Mesenchymal stem cell (in vitro differentiated cells and primary cell): ENCODE data around the gene PRAC1.

Experiments used
- DNase-seq: peaks from one replicate; pipeline ENCODE4 v3.0.0-alpha.2; 2013
- H2AFZ ChIP-seq: one replicate; pipeline ENCODE4 v1.6.1; 2013; ENCODE audit warnings: low read depth, mild to moderate bottlenecking, control low read depth, inconsistent platforms, low read length, moderate library complexity
- H2AK5ac ChIP-seq: 2 replicates; pipeline ENCODE4 v1.6.1; 2013; ENCODE audit warnings: low read length, moderate library complexity, mild to moderate bottlenecking, inconsistent platforms; ENCODE audit not compliant: severe bottlenecking
- H2BK120ac ChIP-seq: one replicate; pipeline ENCODE4 v1.6.1; 2013; ENCODE audit warnings: low read depth, mild to moderate bottlenecking, inconsistent platforms, low read length, moderate library complexity
- H2BK12ac ChIP-seq, 2 experiments: one replicate each; pipeline ENCODE4 v1.6.1; 2013; ENCODE audit warnings: inconsistent platforms in 2 of 2, low read length in 2 of 2, mild to moderate bottlenecking in 2 of 2, moderate library complexity in 2 of 2, control low read depth in 1 of 2
- H2BK15ac ChIP-seq: one replicate; pipeline ENCODE4 v1.6.1; 2013; ENCODE audit warnings: mild to moderate bottlenecking, low read depth, inconsistent platforms; ENCODE audit not compliant: poor library complexity, severe bottlenecking
- H2BK5ac ChIP-seq: 2 replicates; pipeline ENCODE4 v1.6.1; 2013; ENCODE audit warnings: low read depth, mild to moderate bottlenecking, low read length, control low read depth, inconsistent platforms; ENCODE audit not compliant: poor library complexity, severe bottlenecking
- H3K14ac ChIP-seq, 2 experiments: one replicate each; pipeline ENCODE4 v1.6.1; 2013; ENCODE audit warnings: inconsistent platforms in 2 of 2, low read length in 2 of 2, control low read depth in 1 of 2, mild to moderate bottlenecking in 1 of 2, moderate library complexity in 1 of 2
- H3K18ac ChIP-seq, 2 experiments: one replicate each; pipeline ENCODE4 v1.6.1; 2013; ENCODE audit warnings: inconsistent platforms in 2 of 2, low read length in 2 of 2, control low read depth in 1 of 2, low read depth in 1 of 2, mild to moderate bottlenecking in 1 of 2
- H3K23ac ChIP-seq, 2 experiments: one replicate each; pipeline ENCODE4 v1.6.1; 2013; ENCODE audit warnings: inconsistent platforms in 2 of 2, low read length in 2 of 2, mild to moderate bottlenecking in 2 of 2, moderate library complexity in 2 of 2, control low read depth in 1 of 2
- H3K27ac ChIP-seq: 2 replicates; pipeline ENCODE4 v1.5.1; 2013; ENCODE audit warnings: mild to moderate bottlenecking, moderate library complexity, low read length, control low read depth, inconsistent platforms; ENCODE audit not compliant: poor library complexity, severe bottlenecking
- H3K27me3 ChIP-seq, 2 experiments: 2 replicates each; pipeline versions ENCODE4 v1.6.1 to v1.7.0; 2013; ENCODE audit warnings: low read length in 2 of 2, mild to moderate bottlenecking in 2 of 2, moderate library complexity in 2 of 2, control low read depth in 1 of 2, inconsistent platforms in 1 of 2; ENCODE audit not compliant: control insufficient read depth in 1 of 2, insufficient read depth in 1 of 2
- H3K36me3 ChIP-seq, 2 experiments: 2 replicates each; pipeline versions ENCODE4 v1.6.1 to v1.7.0; 2013; ENCODE audit warnings: low read length in 2 of 2, control low read depth in 1 of 2, inconsistent platforms in 1 of 2, low read depth in 1 of 2, mild to moderate bottlenecking in 1 of 2; ENCODE audit not compliant: insufficient read depth in 2 of 2, control insufficient read depth in 1 of 2
- H3K4ac ChIP-seq, 2 experiments: one replicate each; pipeline ENCODE4 v1.6.1; 2013; ENCODE audit warnings: inconsistent platforms in 2 of 2, low read length in 2 of 2, mild to moderate bottlenecking in 2 of 2, moderate library complexity in 2 of 2, control low read depth in 1 of 2, low read depth in 1 of 2
- H3K4me1 ChIP-seq: 2 replicates; pipeline ENCODE4 v1.6.1; 2013; ENCODE audit warnings: low read depth, low read length, control low read depth; ENCODE audit not compliant: control insufficient read depth, insufficient read depth
- H3K4me2 ChIP-seq: 2 replicates; pipeline ENCODE4 v1.6.1; 2013; ENCODE audit warnings: low read length, mild to moderate bottlenecking, inconsistent platforms; ENCODE audit not compliant: poor library complexity, severe bottlenecking
- H3K4me3 ChIP-seq, 2 experiments: 2 replicates each; pipeline versions ENCODE4 v1.5.1 to v1.7.0; 2013; ENCODE audit warnings: low read length in 2 of 2, mild to moderate bottlenecking in 2 of 2, control low read depth in 1 of 2, low read depth in 1 of 2; ENCODE audit not compliant: insufficient read depth in 1 of 2
- H3K79me1 ChIP-seq: replicated peaks from 2 replicates; pipeline ENCODE4 v1.6.1; 2013; ENCODE audit warnings: mild to moderate bottlenecking, control low read depth, low read length, inconsistent platforms; ENCODE audit not compliant: poor library complexity, severe bottlenecking
- H3K9ac ChIP-seq: 2 replicates; pipeline ENCODE4 v1.7.0; 2013; ENCODE audit warnings: mild to moderate bottlenecking, low read length, moderate library complexity
- H3K9me3 ChIP-seq: 2 replicates; pipeline ENCODE4 v1.7.0; 2013; ENCODE audit warnings: mild to moderate bottlenecking, low read length; ENCODE audit not compliant: control insufficient read depth
- H4K8ac ChIP-seq: one replicate; pipeline ENCODE4 v1.6.1; 2013; ENCODE audit warnings: inconsistent platforms, mild to moderate bottlenecking, low read length, moderate library complexity
- H4K91ac ChIP-seq: one replicate; pipeline ENCODE4 v1.6.1; 2013; ENCODE audit warnings: mild to moderate bottlenecking, low read length, inconsistent platforms
- WGBS: methylation state at CpG from one replicate; pipeline ENCODE4 v1.1.7; 2013; ENCODE audit warnings: mixed read lengths; 5-methylcytosine and 5-hydroxymethylcytosine counted together

PRAC1 gene

DNA sequence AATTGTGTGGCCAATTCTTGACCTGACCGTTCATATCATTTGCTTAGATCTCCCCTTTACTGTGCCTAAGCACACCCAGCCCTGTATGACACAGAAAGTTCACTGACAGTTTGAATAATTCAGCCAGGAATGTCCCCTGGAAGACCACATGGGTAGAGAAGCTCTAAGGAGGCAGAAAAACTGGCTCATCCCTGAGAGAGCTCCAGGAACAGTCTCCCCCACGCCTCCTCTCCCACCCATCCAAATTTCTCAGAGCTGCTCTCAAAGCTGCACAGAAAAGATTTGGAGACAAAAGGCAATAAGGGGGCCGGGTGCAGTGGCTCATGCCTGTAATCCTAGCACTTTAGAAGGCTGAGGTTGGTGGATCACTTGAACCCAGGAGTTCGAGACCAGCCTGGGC lies 11.2 kb downstream of the PRAC1 start:
- H2BK120ac ChIP-seq, result no peak overlapping the region
- no peaks in the 10 kb centered on the region for H3K9me3 ChIP-seq
- no peak overlapping the region for H2BK15ac ChIP-seq
- no peaks in the 10 kb centered on the region for H3K79me1 ChIP-seq
- no peak for DNase-seq
- H3K27me3 ChIP-seq, result peaks cover 84 to 93% of the 10 kb centered on the region in 2 experiments
- H3K14ac ChIP-seq, result no peak overlapping the region
- no peak overlapping the region for H2BK5ac ChIP-seq
- no peak overlapping the region for H3K27ac ChIP-seq
- H3K9ac ChIP-seq, result no peak overlapping the region
- H3K36me3 ChIP-seq, result no peaks in the 10 kb centered on the region
- H3K4me1 ChIP-seq, result no peaks in the 10 kb centered on the region
- H4K8ac ChIP-seq, result no peak overlapping the region
- no peak overlapping the region for H3K18ac ChIP-seq
- WGBS, result 76% methylated on average over 3 of the region's 4 CpGs
- no peak overlapping the region for H4K91ac ChIP-seq
- H3K23ac ChIP-seq, result no peak overlapping the region
- no peak overlapping the region for H3K4ac ChIP-seq
- H2AK5ac ChIP-seq, result no peak overlapping the region
- H3K4me3 ChIP-seq, result no peak overlapping the region
- H2BK12ac ChIP-seq, result no peak overlapping the region
- no peak overlapping the region for H3K4me2 ChIP-seq
- H2AFZ ChIP-seq, result no peak overlapping the region

DNA sequence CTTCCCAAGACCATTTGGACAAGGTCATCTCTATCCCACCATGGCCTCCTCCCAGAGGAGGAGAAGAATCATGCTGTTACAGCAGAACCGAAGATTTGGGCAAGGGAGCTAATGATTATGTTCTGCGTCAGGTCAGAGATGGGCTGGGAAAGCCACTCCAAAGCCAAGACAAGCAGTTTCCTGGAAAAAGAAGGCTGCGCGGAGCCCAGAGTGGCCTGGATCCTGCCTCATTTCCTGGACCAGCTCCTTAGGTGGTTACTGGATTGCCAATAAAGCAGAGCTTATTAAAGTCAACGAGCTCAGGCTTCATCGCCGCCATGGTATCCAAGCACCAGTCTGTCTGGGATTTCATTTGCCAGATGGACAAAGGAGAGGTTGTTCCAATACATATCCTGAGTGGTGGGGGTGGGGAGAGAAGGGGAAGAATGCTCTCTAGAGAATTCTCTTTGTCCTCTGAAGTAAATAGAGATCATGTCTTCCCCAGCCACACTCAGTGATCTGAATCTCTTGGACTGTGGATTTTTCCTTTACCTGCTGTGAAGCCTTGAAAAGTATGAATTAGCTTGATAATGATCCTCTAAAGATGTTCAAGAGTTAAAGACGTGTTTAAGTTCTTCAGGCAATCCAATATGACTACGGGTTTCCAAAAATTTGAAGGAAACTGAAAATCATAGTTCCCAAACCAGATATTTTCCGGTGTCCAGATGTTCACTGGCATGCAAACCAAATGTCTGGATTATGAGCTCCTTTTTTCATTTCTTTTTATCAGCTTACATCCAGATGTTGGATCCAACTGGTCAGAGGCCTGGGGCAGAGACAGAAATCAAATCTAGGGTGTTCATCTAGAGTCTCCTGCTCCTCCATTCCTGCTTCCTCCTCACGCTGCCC lies 17.7 kb downstream of the PRAC1 start:
- H2AFZ ChIP-seq, result no peak overlapping the region
- no peak overlapping the region for H2BK15ac ChIP-seq
- H2BK120ac ChIP-seq, result no peak overlapping the region
- H4K91ac ChIP-seq, result no peak overlapping the region
- H4K8ac ChIP-seq, result no peak overlapping the region
- H3K4me2 ChIP-seq, result no peak overlapping the region
- H3K9me3 ChIP-seq, result no peaks in the 10 kb centered on the region
- no peak overlapping the region for H3K27ac ChIP-seq
- 92% methylated on average over 11 of the region's 11 CpGs for WGBS
- H3K36me3 ChIP-seq, result no peaks in the 10 kb centered on the region
- no peak overlapping the region for H2AK5ac ChIP-seq
- H3K14ac ChIP-seq, result no peak overlapping the region
- H3K23ac ChIP-seq, result no peak overlapping the region
- H3K27me3 ChIP-seq, result peaks cover 76 to 92% of the 10 kb centered on the region in 2 experiments
- no peak overlapping the region for H2BK5ac ChIP-seq
- no peaks in the 10 kb centered on the region for H3K79me1 ChIP-seq
- no peak overlapping the region for H3K4ac ChIP-seq
- no peak overlapping the region for H2BK12ac ChIP-seq
- H3K9ac ChIP-seq, result no peak overlapping the region
- H3K4me1 ChIP-seq, result no peaks in the 10 kb centered on the region
- H3K18ac ChIP-seq, result no peak overlapping the region
- DNase-seq, result no peak
- H3K4me3 ChIP-seq, result no peak overlapping the region

DNA sequence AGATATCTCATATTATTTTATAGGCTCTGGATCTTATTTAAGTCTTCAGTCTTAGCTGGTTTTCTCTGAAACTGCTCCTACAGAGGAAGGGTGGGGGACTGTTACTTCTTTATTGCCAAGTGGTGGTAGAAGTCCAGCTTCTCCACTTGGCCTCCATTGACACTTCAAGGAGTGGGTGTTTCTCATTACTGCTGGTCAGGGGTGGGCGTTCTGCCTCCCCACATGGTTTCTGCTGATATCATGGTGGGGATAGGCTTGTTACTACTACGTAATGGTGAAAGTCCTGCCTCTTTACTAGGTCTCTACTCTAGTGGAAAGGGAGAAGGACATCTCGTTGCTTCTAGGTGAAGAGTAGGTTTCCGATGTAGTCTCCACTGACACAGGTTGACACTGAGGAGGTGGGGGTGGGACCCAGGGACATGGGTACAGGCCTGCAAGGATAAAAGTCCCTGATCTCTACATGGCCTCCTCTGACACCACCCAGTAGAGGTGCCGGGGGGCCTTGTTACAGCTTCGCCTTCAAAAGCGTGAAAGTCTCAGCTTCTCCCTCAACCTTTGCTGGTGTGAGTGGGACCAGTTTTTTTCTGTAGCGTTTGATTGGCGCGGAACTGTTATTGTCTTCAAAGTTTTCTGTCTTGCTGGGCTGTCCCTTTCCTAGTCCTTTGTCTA lies 20.3 kb downstream of the PRAC1 start:
- H2AK5ac ChIP-seq, result no peak overlapping the region
- no peak overlapping the region for H2AFZ ChIP-seq
- no peak overlapping the region for H4K91ac ChIP-seq
- H4K8ac ChIP-seq, result no peak overlapping the region
- no peaks in the 10 kb centered on the region for H3K79me1 ChIP-seq
- H3K4me1 ChIP-seq, result no peaks in the 10 kb centered on the region
- H3K4me3 ChIP-seq, result no peak overlapping the region
- H2BK120ac ChIP-seq, result no peak overlapping the region
- no peak overlapping the region for H3K18ac ChIP-seq
- peaks cover 54 to 78% of the 10 kb centered on the region in 2 experiments for H3K27me3 ChIP-seq
- no peak overlapping the region for H3K14ac ChIP-seq
- H2BK15ac ChIP-seq, result no peak overlapping the region
- no peaks in the 10 kb centered on the region for H3K9me3 ChIP-seq
- H3K36me3 ChIP-seq, result no peaks in the 10 kb centered on the region
- no peak overlapping the region for H3K23ac ChIP-seq
- DNase-seq, result no peak
- 93% methylated on average over 10 of the region's 10 CpGs for WGBS
- H2BK12ac ChIP-seq, result no peak overlapping the region
- H3K9ac ChIP-seq, result no peak overlapping the region
- H3K27ac ChIP-seq, result no peak overlapping the region
- no peak overlapping the region for H3K4ac ChIP-seq
- no peak overlapping the region for H3K4me2 ChIP-seq
- H2BK5ac ChIP-seq, result no peak overlapping the region

DNA sequence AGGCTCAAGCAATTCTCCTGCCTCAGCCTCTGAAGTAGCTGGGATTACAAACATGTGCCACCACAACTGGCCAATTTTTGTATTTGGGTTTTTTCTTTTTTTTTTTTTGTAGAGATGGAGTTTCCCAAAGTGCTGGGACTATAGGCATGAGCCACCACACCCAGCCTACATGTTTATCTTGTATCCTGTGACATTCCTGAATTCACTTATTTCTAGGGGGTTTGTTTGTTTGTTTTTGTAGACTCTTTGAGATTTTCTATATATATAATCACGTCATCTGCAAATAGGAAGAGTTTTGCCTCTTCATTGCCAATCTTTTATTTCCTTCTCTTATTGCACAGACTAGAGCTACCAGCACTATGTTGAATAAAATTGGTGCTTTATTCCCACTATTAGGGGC lies 29.1 kb downstream of the PRAC1 start:
- H4K8ac ChIP-seq, result no peak overlapping the region
- H4K91ac ChIP-seq, result no peak overlapping the region
- H2AK5ac ChIP-seq, result no peak overlapping the region
- no peak overlapping the region for H2AFZ ChIP-seq
- H3K4ac ChIP-seq, result no peak overlapping the region
- peaks cover 11 to 56% of the 10 kb centered on the region in 2 experiments for H3K27me3 ChIP-seq
- no peak overlapping the region for H3K23ac ChIP-seq
- H3K4me2 ChIP-seq, result no peak overlapping the region
- no peak overlapping the region for H3K27ac ChIP-seq
- no CpG with 5 or more reads among the region's 1 CpG for WGBS
- no peak overlapping the region for H2BK12ac ChIP-seq
- no peak overlapping the region for H2BK5ac ChIP-seq
- no peaks in the 10 kb centered on the region for H3K79me1 ChIP-seq
- H3K14ac ChIP-seq, result no peak overlapping the region
- no peak overlapping the region for H2BK15ac ChIP-seq
- no peak overlapping the region for H3K4me3 ChIP-seq
- no peaks in the 10 kb centered on the region for H3K4me1 ChIP-seq
- H3K18ac ChIP-seq, result no peak overlapping the region
- DNase-seq, result no peak
- H3K9me3 ChIP-seq, result no peaks in the 10 kb centered on the region
- H3K9ac ChIP-seq, result no peak overlapping the region
- no peaks in the 10 kb centered on the region for H3K36me3 ChIP-seq
- H2BK120ac ChIP-seq, result no peak overlapping the region
